DND-41 (cell line): Measurements from ENCODE around the gene ANKS1B.

ENCODE experiments used
- EZH2 ChIP-seq: IDR thresholded peaks from 3 replicates; pipeline ENCODE4 v1.6.1; 2012; ENCODE audit warnings: borderline replicate concordance, low read depth, mild to moderate bottlenecking, moderate library complexity, low read length, inconsistent platforms; ENCODE audit not compliant: severe bottlenecking
- TF ChIP-seq, protein P1 (sequence below): IDR thresholded peaks from 2 replicates; pipeline ENCODE4 v1.5.1; 2012; ENCODE audit warnings: borderline replicate concordance, low read length, moderate library complexity, mild to moderate bottlenecking; ENCODE audit not compliant: poor library complexity, severe bottlenecking; ENCODE audit errors: extremely low read depth

DNA sequence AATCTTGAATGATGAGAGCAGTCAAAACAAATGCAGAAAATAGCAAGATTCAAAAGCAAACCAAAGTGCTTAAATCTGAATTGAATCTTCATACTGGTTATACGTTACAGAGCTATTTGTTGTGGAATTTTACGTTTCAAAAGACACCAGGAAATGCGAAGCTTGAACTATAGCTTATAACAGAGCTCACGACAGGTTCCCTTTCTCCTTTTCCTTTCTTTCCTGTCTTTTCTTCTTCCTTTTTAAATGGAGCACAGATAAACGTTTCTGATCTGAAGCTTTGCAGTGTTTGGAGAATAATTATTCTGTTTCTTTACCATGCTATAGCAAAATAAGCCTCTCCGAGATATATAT is 829.8 kb downstream of the ANKS1B start:
- TF ChIP-seq, protein P1, sequence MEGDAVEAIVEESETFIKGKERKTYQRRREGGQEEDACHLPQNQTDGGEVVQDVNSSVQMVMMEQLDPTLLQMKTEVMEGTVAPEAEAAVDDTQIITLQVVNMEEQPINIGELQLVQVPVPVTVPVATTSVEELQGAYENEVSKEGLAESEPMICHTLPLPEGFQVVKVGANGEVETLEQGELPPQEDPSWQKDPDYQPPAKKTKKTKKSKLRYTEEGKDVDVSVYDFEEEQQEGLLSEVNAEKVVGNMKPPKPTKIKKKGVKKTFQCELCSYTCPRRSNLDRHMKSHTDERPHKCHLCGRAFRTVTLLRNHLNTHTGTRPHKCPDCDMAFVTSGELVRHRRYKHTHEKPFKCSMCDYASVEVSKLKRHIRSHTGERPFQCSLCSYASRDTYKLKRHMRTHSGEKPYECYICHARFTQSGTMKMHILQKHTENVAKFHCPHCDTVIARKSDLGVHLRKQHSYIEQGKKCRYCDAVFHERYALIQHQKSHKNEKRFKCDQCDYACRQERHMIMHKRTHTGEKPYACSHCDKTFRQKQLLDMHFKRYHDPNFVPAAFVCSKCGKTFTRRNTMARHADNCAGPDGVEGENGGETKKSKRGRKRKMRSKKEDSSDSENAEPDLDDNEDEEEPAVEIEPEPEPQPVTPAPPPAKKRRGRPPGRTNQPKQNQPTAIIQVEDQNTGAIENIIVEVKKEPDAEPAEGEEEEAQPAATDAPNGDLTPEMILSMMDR, result no peak
- TF ChIP-seq EZH2, result no peak
